SK-N-SH (cell line): ENCODE data around the gene CUEDC1.

Experiments
- EP300 ChIP-seq, 2 experiments: IDR thresholded peaks; 2 replicates each; pipeline versions ENCODE4 v1.4.0 to v1.6.1; 2012; ENCODE audit warnings: borderline replicate concordance in 1 of 2, low read depth in 1 of 2, low read length in 1 of 2
- FOXJ3 ChIP-seq: sonication (generic); formaldehyde crosslinking; IDR thresholded peaks from 2 replicates; pipeline ENCODE4 v1.5.1; 2020; ENCODE audit warnings: mild to moderate bottlenecking, missing genetic modification reagents
- FOXM1 ChIP-seq: IDR thresholded peaks from 2 replicates; pipeline ENCODE4 v1.4.0; 2012; ENCODE audit warnings: low read depth, mild to moderate bottlenecking
- RCOR1 ChIP-seq: fragments of 150-350 bp; IDR thresholded peaks from 2 replicates; pipeline ENCODE4 v1.6.1; 2017; ENCODE audit warnings: antibody characterized with exemption, low read length
- SIN3A ChIP-seq: IDR thresholded peaks from 2 replicates; pipeline ENCODE4 v1.6.1; 2012; ENCODE audit warnings: low read depth, mild to moderate bottlenecking, low read length, moderate library complexity, borderline replicate concordance
- TEAD4 ChIP-seq: IDR thresholded peaks from 2 replicates; pipeline ENCODE4 v1.4.0; 2012; ENCODE audit warnings: mild to moderate bottlenecking, borderline replicate concordance; ENCODE audit not compliant: insufficient read depth
- TF ChIP-seq, protein P1 (sequence below): fragments of 200-600 bp; sonication (generic); IDR thresholded peaks from 2 replicates; pipeline ENCODE4 v1.6.1; 2017; ENCODE audit warnings: antibody characterized with exemption, mild to moderate bottlenecking, moderate library complexity
- TF ChIP-seq, protein P2 (sequence below): IDR thresholded peaks from 2 replicates; pipeline ENCODE4 v1.4.0; 2012; ENCODE audit warnings: low read depth, borderline replicate concordance
- TF ChIP-seq, protein P3 (sequence below): IDR thresholded peaks from 2 replicates; pipeline ENCODE4 v1.4.0; 2012; ENCODE audit warnings: low read depth

DNA sequence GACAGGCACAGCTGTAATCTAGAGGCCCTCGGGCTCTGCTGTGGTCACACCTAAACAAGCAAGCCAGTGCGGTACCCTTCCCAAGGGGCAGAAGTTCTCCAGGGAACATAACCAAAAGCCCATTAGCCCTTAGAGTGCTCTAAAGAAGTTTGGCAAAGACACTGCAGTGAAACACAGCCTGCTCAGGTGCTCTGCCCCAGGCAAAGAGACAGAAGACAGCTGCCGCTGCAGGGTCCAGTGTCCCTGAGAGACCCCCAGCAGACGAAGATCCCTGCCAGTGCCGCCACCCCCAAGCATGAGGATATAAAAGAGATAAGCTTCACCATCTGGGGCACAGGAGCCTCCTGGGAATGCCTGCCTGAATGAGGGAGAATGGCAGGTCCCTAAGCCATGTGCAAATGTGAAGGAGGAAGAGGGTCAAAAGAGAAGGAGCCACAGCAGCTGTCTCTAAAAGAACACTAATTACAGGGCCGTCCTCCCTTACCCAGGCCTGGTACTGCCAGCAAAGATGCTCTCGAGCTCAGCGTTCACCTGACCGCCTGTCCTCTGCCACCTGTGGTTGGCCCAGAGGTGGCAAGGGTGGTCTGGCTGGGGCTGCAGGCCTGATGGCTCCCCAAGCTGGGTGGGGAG is 29.7 kb downstream of the CUEDC1 start:
- TF ChIP-seq, protein P1, sequence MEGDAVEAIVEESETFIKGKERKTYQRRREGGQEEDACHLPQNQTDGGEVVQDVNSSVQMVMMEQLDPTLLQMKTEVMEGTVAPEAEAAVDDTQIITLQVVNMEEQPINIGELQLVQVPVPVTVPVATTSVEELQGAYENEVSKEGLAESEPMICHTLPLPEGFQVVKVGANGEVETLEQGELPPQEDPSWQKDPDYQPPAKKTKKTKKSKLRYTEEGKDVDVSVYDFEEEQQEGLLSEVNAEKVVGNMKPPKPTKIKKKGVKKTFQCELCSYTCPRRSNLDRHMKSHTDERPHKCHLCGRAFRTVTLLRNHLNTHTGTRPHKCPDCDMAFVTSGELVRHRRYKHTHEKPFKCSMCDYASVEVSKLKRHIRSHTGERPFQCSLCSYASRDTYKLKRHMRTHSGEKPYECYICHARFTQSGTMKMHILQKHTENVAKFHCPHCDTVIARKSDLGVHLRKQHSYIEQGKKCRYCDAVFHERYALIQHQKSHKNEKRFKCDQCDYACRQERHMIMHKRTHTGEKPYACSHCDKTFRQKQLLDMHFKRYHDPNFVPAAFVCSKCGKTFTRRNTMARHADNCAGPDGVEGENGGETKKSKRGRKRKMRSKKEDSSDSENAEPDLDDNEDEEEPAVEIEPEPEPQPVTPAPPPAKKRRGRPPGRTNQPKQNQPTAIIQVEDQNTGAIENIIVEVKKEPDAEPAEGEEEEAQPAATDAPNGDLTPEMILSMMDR = no peak
- peak in 1 of 2 experiments; percentile 37; a peak in 1 of 4 replicates for TF ChIP-seq EP300 (IDR thresholded peaks at IDR 0.05; ENCODE audit: borderline replicate concordance in 1 of 2, low read depth in 1 of 2, low read length in 1 of 2)
- no peak; the same call in 1 of the 2 replicates for TF ChIP-seq RCOR1
- TF ChIP-seq SIN3A = no peak
- TF ChIP-seq, protein P2, sequence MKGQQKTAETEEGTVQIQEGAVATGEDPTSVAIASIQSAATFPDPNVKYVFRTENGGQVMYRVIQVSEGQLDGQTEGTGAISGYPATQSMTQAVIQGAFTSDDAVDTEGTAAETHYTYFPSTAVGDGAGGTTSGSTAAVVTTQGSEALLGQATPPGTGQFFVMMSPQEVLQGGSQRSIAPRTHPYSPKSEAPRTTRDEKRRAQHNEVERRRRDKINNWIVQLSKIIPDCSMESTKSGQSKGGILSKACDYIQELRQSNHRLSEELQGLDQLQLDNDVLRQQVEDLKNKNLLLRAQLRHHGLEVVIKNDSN = no peak
- TF ChIP-seq, protein P3, sequence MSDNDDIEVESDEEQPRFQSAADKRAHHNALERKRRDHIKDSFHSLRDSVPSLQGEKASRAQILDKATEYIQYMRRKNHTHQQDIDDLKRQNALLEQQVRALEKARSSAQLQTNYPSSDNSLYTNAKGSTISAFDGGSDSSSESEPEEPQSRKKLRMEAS = no peak
- no peak for TF ChIP-seq FOXJ3 (CRISPR knock-in tag)
- TF ChIP-seq TEAD4 = no peak
- no peak for TF ChIP-seq FOXM1
